Islet precursor cell (in vitro differentiated cells): ENCODE results near the gene C11orf42.
A peak's percentile ranks its signal among the peaks of the same experiment; 100 is the strongest.
"Not testable (repeated sequence)": the region's sequence is repeated elsewhere in the genome, so short reads cannot be mapped to it uniquely, and the experiment has no call there.

ENCODE experiments used
- DNase-seq: peaks from one replicate; pipeline ENCODE4 v3.0.0-alpha.2; 2018

C11orf42 gene

DNA sequence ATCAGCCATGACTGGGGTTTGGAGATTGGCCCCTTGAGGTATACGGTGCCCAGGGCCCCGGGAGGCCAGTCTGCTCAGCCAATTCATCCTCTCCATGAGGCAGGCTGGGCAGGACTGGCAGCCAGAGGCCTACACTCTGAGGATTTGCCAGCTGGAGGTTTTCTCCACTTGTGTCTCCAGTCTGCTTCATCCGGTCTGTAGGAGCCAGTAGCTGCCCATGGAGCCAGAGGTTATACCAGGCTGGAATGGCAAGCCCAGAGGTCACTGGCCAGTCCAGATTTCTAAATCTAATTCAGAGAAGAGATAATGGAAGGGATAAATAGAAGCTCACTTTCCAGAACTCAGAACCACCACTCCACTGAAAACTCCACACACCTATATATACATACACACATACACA is 19.1 kb downstream of the C11orf42 start:
- no peak for DNase-seq

DNA sequence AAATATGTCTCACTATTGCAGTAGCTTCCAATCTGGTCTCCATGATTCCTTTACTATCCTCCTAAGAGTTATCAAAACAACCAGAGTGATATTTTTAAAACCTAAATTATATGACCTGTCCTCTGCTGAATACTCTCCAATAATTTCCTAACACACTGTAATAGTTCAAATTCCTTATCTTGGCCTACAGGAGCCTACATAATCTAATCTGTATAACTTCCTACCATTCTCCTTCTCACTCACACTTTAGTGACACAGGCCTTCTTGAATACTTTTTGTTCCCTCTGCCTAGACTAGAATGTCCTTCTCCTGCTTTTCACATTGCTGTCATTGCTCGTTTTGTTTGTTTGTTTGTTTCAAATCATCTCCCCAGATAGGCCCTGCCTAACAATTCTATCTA is 19.7 kb downstream of the C11orf42 start:
- no peak for DNase-seq

DNA sequence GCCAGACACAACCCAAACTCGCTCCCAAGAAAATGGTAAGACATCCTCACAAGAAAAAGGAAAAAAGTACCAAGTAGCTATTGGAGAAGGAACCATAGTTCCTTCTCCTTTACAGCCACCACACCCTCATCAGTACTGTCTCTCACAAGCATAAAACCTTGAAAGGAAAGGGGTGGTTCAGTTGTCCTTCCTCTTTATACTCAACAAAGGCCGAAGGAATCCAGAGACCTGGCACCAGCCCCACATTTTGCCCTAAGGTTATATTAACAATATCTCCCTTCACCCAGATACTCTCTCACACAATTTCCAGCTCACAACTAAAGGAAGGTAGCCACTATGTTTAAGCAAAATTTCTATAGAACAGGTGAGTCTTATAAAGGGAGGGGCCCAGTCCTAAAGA is 20.5 kb downstream of the C11orf42 start:
- DNase-seq, result no peak

DNA sequence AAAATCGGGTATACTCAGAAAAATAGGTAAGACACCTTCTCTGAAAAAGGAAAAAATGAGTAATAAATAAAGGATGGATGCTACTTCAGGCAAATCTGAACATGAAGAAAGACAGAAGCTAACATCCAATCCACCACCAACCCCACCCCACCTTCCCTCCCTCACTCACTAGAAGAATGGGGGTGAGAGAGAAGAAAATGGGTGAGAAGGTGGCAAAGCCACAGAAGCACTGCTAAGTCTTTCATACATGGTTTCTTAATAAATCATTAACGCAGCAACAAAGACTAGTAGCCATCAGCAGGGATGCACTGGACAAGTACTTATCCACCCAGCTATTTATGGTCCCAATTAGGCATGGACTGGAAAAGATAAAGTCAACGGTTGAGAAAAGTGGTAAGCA is 23.2 kb downstream of the C11orf42 start:
- no peak for DNase-seq

DNA sequence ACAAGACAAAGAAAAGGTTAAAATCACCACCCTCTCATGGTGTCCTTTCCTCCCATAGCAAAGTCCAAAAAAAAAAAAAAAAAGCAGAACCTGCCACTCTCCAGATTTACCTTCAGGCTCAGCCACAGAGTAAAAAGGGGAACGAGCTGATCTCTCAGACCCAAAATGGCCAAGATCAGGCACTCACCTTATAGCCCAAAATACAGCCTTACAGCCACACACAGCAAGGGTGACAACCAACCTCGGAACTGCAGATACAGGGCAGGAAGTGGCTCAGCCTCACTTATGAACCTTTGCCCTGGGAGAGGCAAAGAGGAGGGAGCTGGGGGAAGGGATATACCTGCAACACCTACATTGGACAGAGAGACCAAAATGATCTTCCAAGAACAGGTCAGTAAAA is 24.6 kb downstream of the C11orf42 start:
- DNase-seq, result no peak

DNA sequence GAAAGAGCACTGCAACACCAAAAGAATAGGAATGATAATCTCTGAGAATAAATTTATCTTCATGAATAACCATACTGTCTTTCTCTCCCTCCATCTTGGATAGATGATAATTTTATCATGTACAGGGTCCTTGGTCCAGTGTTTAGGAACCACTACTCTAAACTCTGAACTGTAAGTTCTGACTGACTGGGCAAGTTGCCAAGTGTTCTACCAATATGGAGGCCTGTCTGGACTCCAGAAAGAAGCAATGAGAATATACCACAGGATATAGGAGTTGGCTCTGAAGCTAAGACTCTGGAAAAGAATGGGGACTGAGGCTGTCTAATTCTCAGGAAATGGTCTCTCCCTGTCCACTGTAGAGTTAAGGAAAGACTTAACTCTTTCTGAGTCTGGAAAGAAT is 27.5 kb downstream of the C11orf42 start:
- DNase-seq, result no peak

DNA sequence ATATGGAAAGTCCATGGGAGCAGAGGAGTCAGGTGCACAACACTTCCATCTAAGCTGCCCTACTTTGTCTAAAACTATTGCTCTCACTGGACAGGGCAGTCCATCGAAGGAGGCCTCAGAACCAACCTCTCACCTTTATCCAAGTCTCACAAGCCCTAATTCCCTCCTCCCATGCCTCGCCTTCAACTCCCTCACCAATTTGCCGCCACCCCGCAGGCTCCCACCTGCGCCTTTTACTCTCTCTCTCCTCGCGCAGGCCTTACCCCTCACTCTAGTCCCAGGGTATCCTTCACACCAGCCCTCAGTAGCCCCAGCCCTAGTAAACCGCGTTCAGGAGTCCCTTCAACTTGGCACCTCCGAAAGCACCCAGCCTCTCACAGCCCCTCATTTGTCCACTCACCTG is 28.6 kb downstream of the C11orf42 start:
- DNase-seq, result no peak

DNA sequence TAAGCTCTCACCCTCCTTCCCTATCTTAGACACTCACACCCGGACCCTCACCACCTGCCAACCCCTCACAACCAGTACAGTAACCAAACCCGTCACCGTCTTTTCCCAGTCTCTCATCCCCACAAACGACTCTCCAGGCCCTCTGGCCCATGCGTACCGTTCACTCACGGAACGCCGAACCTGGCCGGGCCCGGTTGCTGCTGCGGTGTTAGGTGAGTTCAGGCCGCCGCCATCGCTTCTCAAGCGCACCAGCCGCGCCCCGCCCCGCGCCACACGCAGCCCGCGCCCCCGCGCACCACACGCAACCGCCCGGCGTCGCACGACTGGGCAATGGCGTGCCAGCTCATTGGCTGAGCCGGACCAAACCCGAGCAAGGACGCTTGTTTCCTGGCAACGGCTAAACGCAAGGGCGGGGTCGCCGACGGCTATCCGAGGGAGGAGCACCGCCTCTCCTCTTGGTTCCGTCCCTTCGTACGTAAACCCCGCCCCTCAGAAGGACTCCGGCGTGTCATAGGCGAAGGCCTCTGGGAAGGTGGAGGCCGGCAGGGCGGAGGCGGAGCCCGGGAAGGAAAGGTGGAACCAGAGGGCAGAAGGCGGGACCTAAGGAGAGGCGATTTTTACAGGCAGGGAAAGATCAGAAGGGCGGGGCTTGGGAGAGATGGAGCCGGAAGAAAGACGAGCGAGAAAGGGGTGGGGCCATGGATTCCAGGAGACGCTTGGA is 29.2 kb downstream of the C11orf42 start, which contains the start of gene FHIP1B:
Gene FHIP1B, minus strand, starts transcription at position 250 of the 721 bp plus-strand sequence. CDS start 10,120 bp downstream, outside the sequence.
- peak; percentile 100 for DNase-seq

DNA sequence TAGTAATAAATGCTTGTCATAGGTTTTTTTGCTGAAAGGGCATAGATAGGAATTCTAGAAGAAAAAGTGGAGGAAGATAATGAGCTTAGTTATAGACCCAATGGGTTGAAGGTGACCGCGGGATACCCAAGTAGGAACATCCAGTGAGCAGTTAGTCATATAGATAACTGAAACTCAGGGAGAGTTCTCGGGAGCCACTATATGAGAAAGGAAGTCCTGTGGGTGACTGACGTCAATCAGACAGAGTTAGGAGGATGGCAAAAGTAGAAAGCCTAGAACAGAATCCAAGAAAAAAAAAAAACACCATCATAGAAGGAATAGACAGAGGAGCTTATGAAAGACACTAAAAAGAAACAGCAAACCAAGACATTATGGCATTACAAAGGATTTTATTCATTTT is 31.9 kb downstream of the C11orf42 start:
- no peak for DNase-seq

DNA sequence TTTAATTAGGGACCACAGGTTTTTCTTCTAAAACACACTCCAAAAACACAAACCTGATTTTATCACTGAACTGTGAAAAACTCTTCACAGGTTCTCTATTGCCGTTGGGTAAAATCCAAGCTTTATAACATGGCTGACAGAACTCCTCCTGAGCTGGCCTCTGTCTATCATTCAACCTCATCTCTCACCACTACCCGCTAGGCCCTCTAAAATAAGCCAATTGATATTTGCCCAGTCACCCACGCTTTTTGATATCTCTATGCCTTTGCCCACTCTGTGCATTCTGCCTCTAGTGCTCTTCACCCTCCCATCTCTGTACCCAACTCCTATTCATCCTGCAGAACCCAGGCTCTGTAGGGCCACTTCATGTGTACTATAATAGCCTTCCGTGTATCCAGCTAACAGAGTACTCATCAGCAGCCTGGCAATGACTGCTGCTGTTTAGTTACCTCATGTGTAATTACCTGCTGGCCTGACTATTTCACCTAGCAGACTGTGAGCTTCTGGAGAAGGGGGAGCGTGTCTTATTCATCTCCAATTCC is 32.5 kb downstream of the C11orf42 start:
- DNase-seq, result no peak

DNA sequence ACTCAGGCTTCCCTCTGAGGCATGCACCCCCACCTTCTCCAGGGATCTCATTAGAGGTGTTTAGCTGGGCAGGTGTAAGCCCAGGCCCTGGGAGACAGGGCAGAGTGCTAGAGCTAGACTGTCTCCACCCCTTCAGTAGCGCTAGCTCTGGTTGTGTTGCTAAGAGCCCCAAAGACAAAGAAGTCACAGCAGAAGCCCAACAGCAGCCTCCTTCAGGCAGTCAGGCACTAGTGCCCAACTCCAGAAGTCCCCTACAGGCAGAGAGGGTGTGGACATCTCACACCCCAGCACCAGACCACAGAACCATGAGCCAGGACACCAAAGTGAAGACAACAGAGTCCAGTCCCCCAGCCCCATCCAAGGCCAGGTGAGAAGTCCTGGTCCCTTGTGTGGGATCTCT is 33.5 kb downstream of the C11orf42 start, which contains the start of gene CNGA4:
Gene CNGA4, plus strand, starts transcription at position 188 of the 400 bp plus-strand sequence. Its CDS starts 118 bp downstream, at position 306.
- DNase-seq, result no peak

DNA sequence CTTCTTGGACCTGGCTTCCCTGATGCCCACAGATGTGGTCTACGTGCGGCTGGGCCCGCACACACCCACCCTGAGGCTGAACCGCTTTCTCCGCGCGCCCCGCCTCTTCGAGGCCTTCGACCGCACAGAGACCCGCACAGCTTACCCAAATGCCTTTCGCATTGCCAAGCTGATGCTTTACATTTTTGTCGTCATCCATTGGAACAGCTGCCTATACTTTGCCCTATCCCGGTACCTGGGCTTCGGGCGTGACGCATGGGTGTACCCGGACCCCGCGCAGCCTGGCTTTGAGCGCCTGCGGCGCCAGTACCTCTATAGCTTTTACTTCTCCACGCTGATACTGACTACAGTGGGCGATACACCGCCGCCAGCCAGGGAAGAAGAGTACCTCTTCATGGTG is 34.8 kb downstream of the C11orf42 start:
- no peak for DNase-seq

DNA sequence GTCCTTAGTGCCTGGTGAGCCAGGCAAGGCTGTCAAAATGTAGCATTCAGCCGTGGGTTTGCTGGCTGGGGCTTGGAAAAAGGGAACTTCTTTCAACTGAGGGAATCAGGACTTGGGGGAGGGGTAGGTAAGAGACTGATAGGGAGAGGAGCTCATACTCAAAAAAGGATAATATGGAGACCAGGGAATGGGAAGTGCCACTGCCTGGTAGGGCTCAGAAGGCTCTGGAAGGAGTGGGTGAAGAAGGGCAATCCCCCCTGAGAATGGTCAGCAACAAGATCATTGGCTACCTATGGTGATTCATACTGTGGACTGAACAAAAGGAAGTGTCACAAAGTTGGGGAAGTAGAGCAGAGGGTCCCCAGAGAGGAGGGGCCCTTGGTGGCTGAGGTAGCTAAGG is 35.4 kb downstream of the C11orf42 start:
- no peak for DNase-seq

DNA sequence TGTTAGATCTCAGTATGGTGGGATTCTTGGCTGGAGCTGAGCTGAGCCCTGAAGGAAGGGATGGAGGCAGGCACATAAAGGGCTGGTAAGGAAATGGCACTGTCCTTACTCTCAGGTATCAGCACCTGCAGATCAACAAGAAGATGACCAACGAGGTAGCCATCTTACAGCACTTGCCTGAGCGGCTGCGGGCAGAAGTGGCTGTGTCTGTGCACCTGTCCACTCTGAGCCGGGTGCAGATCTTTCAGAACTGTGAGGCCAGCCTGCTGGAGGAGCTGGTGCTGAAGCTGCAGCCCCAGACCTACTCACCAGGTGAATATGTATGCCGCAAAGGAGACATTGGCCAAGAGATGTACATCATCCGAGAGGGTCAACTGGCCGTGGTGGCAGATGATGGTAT is 36.0 kb downstream of the C11orf42 start:
- no peak for DNase-seq

DNA sequence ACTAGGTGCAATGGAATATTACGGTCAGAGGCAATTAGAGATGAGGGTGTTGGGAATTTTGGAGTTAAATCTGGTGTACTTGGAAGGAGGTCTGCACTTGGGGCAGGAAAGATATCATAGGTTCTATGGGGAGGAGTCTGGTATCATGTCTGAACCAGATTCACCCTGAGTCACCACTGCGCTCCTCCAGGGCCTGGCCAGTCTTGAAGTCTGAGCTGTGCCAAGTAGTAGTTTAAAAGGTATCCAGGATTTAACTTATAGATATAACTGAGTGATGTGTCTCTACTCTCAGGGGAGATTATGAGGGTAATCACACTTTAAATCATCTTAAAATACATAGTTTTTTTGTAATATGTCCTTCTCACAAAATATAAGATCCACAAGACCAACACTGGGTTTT is 40.2 kb downstream of the C11orf42 start:
- no peak for DNase-seq

DNA sequence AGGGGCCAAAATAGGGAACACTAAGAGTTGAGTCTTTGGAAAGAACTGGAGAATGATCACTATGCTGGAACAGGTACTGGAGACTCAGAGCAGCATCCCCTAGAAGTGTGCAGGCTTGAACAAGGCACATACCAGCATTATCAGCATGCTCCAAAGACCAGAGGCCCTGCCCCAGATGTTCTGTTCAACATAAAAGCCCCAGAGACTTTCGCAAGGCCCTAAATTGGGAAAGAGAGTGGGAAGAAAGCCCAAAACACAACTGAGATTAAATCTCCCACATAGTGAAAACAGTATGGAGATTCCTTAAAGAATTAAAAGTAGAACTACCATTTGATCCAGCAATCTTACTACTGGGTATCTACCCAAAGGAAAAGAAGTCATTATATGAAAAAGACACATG is 42.9 kb downstream of the C11orf42 start:
- DNase-seq, result peak; percentile 43

DNA sequence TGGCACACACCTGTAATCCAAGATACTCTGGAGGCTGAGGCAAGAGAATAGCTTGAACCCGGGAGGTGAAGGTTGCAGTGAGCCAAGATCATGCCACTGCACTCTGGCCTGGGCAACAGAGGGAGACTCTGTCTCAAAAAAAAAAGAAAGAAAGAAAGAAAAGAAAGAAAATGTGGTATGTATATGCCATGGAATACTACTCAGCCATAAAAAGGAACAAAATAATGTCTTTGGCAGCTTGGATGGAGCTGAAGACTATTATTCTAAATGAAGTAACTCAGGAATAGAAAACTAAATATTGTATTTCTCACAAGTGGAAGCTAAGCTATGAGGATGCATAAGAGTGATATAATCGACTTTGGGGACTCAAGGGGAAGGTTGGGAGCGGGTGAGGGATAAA is 43.5 kb downstream of the C11orf42 start:
- DNase-seq, result not testable (repeated sequence)

DNA sequence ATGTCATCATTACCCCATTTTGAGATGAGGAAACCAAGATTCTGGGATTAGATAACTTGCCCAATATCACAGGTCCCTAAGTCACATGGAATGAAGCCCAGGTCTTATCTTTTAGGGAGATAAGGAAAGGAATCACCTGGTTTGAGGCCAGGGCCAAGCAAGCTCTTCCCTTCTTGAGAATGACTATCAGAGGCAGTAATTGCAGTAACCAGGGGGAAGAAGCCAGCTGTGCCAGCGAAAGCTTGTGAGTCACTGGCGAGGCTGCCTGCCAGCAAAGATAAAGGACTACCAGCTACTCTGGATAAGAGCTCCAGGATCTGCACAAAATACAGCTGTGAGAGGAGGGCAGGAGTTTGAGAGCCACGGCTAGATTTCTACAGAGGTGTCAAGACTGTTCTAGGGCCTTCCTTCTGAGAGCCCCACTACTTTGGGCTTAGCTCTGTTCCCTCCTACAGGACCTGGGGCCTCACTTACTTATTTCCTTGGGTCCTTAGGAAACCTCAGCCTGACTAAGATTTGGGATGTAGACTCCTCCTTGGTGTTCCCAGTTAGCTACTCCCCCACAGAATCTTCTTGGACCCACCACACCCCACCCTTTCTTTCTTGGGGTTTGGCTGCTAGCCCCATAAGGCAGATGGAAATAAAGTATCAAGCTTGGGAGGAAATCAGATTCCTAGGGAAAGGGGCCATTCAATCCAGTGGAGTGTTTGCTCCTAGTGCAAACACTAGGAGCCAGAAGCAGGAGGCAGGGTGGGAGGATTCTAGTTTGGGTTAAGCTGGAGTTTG is 44.6 kb downstream of the C11orf42 start:
- DNase-seq, result peak; percentile 85

DNA sequence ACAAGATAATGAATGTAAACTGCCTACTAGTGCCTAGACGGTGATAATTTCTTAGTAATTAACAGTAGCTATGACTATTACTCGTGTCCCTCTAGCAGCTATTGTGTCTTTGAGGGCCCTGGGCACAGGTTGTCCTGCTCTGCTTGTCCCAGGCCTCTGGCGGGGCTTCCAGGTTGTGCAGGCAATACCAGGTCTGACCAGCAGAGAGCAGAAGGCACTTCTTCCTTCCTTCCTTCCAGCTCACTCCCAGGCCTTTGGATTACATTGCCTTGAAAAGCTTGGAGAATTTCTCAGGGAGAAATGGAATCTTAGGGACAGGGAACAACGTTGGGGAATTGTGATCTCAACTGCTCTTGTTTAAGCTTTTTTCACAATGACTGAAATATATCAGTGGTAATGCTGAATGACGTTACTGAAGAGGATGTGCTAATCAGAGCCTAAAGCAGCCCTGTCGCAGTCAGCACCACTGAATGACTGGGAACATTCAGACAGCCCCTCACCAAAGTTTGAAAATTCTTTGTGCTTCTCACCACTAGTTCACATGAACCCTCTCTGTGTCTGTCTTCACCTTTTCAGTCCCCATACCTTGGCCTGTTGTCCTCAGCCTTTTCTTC is 45.9 kb downstream of the C11orf42 start:
- peak; percentile 92 for DNase-seq

DNA sequence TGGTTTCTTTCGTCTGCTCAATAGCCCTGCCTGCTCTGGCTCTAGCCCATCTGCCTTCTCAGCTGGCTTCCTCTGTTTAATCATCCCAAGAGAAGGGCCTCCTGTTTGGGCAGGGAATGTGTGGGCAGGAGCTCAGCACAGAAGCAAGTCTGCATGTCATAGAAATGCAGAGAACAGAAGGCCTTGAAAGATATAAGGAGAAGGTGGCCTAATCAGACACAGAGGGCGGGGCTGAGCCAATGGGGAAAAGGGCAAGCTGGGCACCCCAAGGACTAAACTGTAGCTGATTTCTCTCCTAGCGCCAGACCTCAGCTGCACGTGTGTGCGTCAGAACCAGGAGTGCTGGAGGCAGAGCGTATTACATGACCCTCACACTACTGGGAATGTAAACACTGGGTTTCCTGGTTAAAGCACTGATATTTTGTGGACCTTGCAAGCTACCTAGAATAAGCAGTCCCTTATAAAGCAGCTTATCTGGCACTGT is 46.7 kb downstream of the C11orf42 start:
- no peak for DNase-seq

DNA sequence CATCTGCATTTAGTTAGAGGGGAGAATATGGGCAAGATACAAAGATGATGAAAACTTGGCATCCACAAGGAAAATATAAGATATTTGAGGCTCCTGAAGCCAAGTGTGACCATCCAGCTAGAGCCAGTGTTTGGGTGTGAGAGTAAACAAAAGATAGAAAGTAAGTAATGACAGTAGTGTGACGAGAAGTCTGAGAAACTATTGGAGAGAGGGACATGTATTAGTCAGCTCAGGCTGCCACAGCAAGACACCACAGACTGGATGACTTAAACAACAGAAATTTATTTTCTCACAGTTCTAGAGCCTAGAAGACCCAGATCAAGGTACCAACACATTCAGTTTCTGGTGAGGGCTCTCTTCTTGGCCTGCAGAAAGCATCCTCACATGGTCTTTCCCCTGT is 47.8 kb downstream of the C11orf42 start:
- no peak for DNase-seq

DNA sequence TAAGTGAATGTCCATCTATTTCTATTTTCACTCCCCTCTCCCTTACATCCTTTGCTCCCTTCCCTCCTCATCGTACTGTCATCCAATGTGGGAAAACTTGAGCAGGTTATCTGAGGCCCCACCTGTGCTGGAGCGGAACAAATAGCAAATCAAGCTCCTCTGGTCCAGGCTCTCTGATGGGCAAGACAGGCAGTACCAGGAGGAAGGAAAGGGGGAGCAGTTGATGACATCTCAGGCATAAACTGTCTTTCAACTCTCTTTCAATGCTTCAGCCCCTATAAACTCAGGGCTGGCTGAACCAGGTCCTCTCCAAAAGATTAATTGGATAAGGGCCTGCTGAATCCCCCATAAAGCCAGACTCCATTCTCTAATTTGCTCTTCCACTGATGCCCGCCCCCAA is 52.8 kb downstream of the C11orf42 start:
- DNase-seq, result no peak

DNA sequence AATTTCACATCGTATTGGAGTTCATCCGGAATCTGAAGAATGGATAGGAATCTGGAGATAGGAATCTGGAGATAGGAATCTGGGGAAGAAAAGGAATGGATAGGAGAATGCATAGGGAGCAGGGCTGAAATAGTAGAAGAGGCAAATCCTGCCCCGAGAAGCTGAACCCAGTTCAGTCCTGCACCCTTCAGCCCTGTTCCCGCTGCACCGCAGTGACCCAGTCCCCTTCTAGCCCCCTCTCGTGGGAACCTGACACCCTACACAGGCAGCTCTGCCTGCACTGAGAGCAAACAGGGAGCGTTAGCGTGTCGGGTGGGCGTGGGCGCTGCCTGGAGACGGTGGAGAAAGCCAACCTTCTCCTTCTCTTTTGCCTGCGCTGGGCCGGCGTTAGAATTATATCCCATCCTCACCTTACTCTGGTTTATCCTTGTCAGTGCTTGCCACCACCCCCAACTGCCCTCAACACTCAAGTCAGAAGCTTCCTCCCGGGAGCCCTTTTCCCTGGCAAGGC is 53.3 kb downstream of the C11orf42 start:
- peak; percentile 81 for DNase-seq
